ENCODE results near the gene RPN1.
"Not testable (repeated sequence)": the region's sequence is repeated elsewhere in the genome, so short reads cannot be mapped to it uniquely, and the experiment has no call there.

Gene RPN1

DNA sequence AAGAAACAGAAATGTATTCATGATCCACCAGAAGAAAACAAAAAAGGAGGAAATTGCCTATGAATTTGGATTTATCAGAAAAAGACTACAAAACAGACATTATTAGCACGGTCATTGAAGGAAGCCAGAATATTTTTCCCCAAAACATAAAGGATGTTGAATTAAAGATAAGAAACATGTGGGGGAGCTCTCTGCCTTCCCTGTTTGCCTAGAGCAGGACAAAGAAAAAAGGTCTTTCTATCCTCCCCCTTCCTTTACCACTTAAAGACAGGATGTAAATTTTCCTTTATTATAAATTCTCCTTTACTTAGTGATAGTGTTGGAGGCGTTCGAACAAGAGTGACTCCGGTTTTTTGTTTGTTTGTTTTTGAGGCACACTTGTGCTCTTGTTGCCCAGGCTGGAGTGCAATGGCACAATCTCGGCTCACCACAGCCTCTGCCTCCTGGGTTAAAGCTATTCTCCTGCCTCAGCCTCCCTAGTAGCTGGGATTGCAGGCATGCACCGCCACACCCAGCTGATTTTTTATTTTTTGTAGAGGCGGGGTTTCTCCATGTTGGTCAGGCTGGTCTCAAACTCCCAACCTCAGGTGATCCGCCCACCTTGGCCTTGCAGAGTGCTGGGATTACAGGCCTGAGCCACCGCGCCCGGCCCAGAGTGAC is 14.9 kb upstream of the RPN1 start:
- Histone ChIP-seq H3K9ac (no peak overlapping the region), H3K27ac (no peak overlapping the region), H3K27me3 (ENCODE audit: control insufficient read depth, insufficient read depth, low read length) (no peaks in the 10 kb centered on the region), H3K4me3 (ENCODE audit: low read depth, low read length) (no peak overlapping the region), H3K4me1 (no peaks in the 10 kb centered on the region), H3K36me3 (ENCODE audit: control insufficient read depth, insufficient read depth, low read length) (no peaks in the 10 kb centered on the region), H3K4me2 (ENCODE audit: low read length) (no peak overlapping the region), H3K79me2 (no peaks in the 10 kb centered on the region), H3K9me3 (ENCODE audit: control insufficient read depth, low read length) (no peaks in the 10 kb centered on the region), H2AFZ (no peak overlapping the region)
- TF ChIP-seq, protein P1, sequence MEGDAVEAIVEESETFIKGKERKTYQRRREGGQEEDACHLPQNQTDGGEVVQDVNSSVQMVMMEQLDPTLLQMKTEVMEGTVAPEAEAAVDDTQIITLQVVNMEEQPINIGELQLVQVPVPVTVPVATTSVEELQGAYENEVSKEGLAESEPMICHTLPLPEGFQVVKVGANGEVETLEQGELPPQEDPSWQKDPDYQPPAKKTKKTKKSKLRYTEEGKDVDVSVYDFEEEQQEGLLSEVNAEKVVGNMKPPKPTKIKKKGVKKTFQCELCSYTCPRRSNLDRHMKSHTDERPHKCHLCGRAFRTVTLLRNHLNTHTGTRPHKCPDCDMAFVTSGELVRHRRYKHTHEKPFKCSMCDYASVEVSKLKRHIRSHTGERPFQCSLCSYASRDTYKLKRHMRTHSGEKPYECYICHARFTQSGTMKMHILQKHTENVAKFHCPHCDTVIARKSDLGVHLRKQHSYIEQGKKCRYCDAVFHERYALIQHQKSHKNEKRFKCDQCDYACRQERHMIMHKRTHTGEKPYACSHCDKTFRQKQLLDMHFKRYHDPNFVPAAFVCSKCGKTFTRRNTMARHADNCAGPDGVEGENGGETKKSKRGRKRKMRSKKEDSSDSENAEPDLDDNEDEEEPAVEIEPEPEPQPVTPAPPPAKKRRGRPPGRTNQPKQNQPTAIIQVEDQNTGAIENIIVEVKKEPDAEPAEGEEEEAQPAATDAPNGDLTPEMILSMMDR (IDR thresholded peaks at IDR 0.05) = no peak

- TF ChIP-seq, protein P1 (IDR thresholded peaks at IDR 0.05) = no peak
- no peak overlapping the region for H3K4me2 ChIP-seq (ENCODE audit: low read length)
- no peaks in the 10 kb centered on the region for H3K36me3 ChIP-seq (ENCODE audit: control insufficient read depth, insufficient read depth, low read length)
- no peaks in the 10 kb centered on the region for H3K9me3 ChIP-seq (ENCODE audit: control insufficient read depth, low read length)
- H3K27ac ChIP-seq = no peak overlapping the region
- no peaks in the 10 kb centered on the region for H3K79me2 ChIP-seq
- H2AFZ ChIP-seq = no peak overlapping the region
- no peaks in the 10 kb centered on the region for H3K4me1 ChIP-seq
- no peaks in the 10 kb centered on the region for H3K27me3 ChIP-seq (ENCODE audit: control insufficient read depth, insufficient read depth, low read length)
- H3K9ac ChIP-seq = no peak overlapping the region
- H3K4me3 ChIP-seq (ENCODE audit: low read depth, low read length) = no peak overlapping the region
These were observed 12.5 kb upstream of the RPN1 start for GRCh38 chr3:128663151-128663550.

- Histone ChIP-seq H3K9me3 (ENCODE audit: control insufficient read depth, low read length) (no peaks in the 10 kb centered on the region), H3K4me2 (ENCODE audit: low read length) (no peak overlapping the region), H3K27me3 (ENCODE audit: control insufficient read depth, insufficient read depth, low read length) (no peaks in the 10 kb centered on the region), H3K36me3 (ENCODE audit: control insufficient read depth, insufficient read depth, low read length) (no peaks in the 10 kb centered on the region), H3K4me1 (no peaks in the 10 kb centered on the region), H3K27ac (no peak overlapping the region), H3K4me3 (ENCODE audit: low read depth, low read length) (no peak overlapping the region), H3K9ac (no peak overlapping the region), H3K79me2 (no peaks in the 10 kb centered on the region), H2AFZ (no peak overlapping the region)
- TF ChIP-seq, protein P1 (IDR thresholded peaks at IDR 0.05) = no peak
These were observed 4.9 kb upstream of the RPN1 start for GRCh38 chr3:128655531-128655930.

GRCh38 chr3:128653993-128654805 is 3.6 kb upstream of the RPN1 start:
- not testable (repeated sequence) for H3K4me1 ChIP-seq; H3K27me3 ChIP-seq (ENCODE audit: control insufficient read depth, insufficient read depth, low read length); H3K4me3 ChIP-seq (ENCODE audit: low read depth, low read length); H3K4me2 ChIP-seq (ENCODE audit: low read length); H3K9me3 ChIP-seq (ENCODE audit: control insufficient read depth, low read length); H3K36me3 ChIP-seq (ENCODE audit: control insufficient read depth, insufficient read depth, low read length); H2AFZ ChIP-seq; H3K27ac ChIP-seq; H3K9ac ChIP-seq
- peaks cover 12% of the 10 kb centered on the region for H3K79me2 ChIP-seq

DNA sequence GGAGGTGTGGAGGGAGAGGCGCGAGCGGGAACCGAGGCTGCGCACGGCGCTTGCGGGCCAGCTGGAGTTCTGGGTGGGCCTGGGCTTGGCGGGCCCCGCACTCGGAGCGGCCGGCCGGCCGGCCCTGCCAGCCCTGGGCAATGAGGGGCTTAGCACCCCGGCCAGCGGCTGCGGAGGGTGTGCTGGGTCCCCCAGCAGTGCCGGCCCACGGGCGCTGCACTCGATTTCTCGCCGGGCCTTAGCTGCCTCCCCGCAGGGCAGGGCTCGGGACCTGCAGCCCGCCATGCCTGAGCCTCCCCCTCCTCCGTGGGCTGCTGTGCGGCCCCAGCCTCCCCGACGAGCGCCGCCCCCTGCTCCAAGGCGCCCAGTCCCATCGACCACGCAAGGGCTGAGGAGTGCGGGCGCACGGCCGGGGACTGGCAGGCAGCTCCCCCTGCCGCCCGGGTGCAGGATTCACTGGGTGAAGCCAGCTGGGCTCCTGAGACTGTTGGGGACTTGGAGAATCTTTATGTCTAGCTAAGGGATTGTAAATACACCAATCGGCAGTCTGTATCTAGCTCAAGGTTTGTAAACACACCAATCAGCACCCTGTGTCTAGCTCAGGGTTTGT is 2.9 kb upstream of the RPN1 start:
- not testable (repeated sequence) for H3K4me1 ChIP-seq; H3K4me2 ChIP-seq (ENCODE audit: low read length); H3K4me3 ChIP-seq (ENCODE audit: low read depth, low read length)

More for the DNA sequence above, 2.9 kb upstream of the RPN1 start:
- not testable (repeated sequence) for H3K9me3 ChIP-seq (ENCODE audit: control insufficient read depth, low read length); H3K27ac ChIP-seq; H3K36me3 ChIP-seq (ENCODE audit: control insufficient read depth, insufficient read depth, low read length); H3K27me3 ChIP-seq (ENCODE audit: control insufficient read depth, insufficient read depth, low read length); H3K9ac ChIP-seq; H2AFZ ChIP-seq
- peaks cover 16% of the 10 kb centered on the region for H3K79me2 ChIP-seq
